Fibroblast of mammary gland (primary cell): ENCODE results near the gene NOS1AP.

ENCODE experiments used
- DNase-seq: peaks from one replicate; pipeline ENCODE4 v3.0.0-alpha.2; 2010; ENCODE audit warnings: low read depth
- H3K4me3 ChIP-seq: 2 replicates; pipeline ENCODE4 v1.5.1; 2011; ENCODE audit warnings: low read depth, mild to moderate bottlenecking, low read length, moderate library complexity; ENCODE audit not compliant: control insufficient read depth
- TF ChIP-seq, protein P1 (sequence below): conservative IDR thresholded peaks from 2 replicates; pipeline ENCODE4 v1.5.1; 2011; ENCODE audit warnings: low read depth, low read length, inconsistent platforms; ENCODE audit not compliant: control insufficient read depth, insufficient read depth

The NOS1AP gene

DNA sequence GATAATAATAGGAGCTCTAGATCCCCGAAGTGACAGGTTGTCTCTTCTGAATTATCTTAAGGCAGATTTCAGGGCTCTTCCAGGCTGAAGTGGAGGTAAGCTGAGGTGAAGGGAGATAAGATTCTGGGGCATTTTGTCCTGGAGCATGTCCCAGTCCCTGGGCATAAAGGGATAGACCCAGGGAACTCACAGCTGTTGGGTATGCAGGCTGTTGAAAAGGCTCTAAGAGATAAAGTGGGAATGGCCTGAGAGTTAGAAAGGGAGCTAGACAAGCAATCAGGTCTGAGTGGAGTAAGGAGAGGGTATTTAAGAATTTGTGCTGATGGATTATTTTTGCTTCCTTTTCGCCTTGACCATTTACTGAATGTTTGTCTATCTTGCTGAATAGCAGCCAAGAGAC, 123.7 kb downstream of the NOS1AP start:
- no peak overlapping the region for H3K4me3 ChIP-seq
- TF ChIP-seq, protein P1, sequence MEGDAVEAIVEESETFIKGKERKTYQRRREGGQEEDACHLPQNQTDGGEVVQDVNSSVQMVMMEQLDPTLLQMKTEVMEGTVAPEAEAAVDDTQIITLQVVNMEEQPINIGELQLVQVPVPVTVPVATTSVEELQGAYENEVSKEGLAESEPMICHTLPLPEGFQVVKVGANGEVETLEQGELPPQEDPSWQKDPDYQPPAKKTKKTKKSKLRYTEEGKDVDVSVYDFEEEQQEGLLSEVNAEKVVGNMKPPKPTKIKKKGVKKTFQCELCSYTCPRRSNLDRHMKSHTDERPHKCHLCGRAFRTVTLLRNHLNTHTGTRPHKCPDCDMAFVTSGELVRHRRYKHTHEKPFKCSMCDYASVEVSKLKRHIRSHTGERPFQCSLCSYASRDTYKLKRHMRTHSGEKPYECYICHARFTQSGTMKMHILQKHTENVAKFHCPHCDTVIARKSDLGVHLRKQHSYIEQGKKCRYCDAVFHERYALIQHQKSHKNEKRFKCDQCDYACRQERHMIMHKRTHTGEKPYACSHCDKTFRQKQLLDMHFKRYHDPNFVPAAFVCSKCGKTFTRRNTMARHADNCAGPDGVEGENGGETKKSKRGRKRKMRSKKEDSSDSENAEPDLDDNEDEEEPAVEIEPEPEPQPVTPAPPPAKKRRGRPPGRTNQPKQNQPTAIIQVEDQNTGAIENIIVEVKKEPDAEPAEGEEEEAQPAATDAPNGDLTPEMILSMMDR: no peak
- no peak for DNase-seq

- no peak for DNase-seq
- no peak overlapping the region for H3K4me3 ChIP-seq
- TF ChIP-seq, protein P1: no peak
Observed at GRCh38 chr1:162193815-162194214, 124.3 kb downstream of the NOS1AP start.

- TF ChIP-seq, protein P1: no peak
- peak; percentile 19 for DNase-seq
- no peak overlapping the region for H3K4me3 ChIP-seq
Observed at GRCh38 chr1:162195567-162195966, 126.1 kb downstream of the NOS1AP start.

- TF ChIP-seq, protein P1: no peak
- peak; percentile 16 for DNase-seq
- H3K4me3 ChIP-seq: no peak overlapping the region
Observed at GRCh38 chr1:162196387-162196786, 126.9 kb downstream of the NOS1AP start.

GRCh38 chr1:162197041-162197531, 127.6 kb downstream of the NOS1AP start:
- H3K4me3 ChIP-seq: no peak overlapping the region
- no peak for DNase-seq
- TF ChIP-seq, protein P1: no peak

DNA sequence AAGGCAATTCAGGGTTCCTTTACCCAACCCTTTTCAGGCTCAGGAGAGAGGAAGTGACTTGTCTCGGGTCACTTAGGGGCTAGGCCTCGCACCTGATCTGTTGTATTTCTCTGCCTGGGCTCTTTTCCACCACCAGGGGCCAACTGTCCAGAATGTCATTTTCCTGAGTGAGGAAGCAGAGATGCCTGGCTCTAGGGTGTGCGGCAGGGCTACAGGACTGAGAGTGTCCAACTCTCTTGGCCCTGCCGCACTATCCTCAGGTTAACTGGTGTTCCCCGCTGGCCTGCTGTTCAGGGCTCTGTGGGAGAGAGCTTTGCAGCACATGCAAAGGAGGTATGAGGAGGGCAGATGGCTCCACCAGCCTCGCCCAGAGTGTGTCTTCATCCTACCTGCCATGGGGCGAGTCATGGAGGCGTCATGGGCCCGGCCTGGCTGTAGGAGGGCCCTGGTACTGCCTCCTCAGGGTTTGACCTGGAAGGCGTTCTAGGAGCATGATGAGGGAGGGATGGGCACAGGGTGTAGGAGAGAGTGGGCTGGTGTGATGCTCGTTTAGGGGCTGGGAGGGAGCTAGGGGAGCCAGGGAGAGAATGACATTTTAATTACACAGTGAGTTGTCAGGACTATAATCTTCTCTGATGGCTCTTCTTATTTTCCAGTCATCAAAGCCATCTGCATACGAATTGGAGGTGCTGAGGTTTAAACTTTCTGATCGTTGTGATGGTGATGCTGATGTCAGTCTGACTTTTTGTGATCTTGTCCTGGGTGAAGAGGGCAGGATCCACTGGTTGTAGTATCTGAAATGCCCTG, 128.3 kb downstream of the NOS1AP start:
- no peak overlapping the region for H3K4me3 ChIP-seq
- TF ChIP-seq, protein P1: no peak
- no peak for DNase-seq
